Fibroblast of skin of right biceps (primary cell): ENCODE data around the gene PARP3.
A peak's percentile ranks its signal among the peaks of the same experiment; 100 is the strongest.
"Not testable (repeated sequence)": the region's sequence is repeated elsewhere in the genome, so short reads cannot be mapped to it uniquely, and the experiment has no call there.

Experiments
- DNase-seq: peaks from one replicate; pipeline ENCODE4 v3.0.0-alpha.2; 2013

The PARP3 gene

DNA sequence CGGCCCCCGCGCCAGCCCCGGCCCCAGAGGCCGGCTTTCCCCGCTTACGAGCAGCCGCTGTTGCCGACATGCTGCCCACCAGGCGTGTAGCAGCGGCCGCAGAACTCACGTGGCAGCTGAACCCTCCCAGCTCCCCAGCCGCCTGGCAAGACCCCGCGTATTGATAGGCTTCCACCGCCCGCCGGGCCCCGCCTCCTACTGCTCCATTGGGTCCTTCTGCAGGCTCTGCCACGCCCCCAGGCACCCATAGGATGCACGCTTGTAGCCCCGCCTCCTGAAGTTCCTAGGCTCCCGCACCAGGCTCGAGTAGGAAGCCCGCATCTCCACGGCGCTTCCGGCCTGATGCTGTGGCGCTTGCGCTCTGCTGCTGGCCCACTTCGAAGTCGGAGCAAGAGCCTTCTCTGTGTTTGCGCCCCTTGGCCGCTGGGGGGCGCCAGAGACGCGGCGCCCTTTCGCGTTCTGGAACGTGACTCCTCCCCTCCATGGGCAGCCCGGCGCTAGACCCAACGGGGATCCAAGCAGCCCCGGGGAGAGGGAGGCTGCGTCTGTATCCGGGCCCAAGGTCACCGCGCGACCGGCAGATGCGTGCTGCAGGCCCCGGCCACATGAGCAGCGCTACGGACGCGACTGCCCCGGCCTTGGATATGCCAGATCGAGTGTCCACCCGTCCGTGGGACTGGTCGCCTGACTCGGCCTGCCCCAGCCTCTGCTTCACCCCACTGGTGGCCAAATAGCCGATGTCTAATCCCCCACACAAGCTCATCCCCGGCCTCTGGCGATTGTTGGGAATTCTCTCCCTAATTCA is at the start of gene PARP3, which contains the start of gene RRP9:
Gene PARP3 (plus strand): TSS at position 566 of the 805 bp plus-strand sequence. CDS start 993 bp downstream, outside the sequence.
Gene RRP9 (minus strand): TSS at position 107 of the 805 bp plus-strand sequence. CDS start 37 bp downstream, at position 70.
- peak; percentile 100 for DNase-seq

GRCh38 chr3:51894391-51894790 is 47.8 kb upstream of the PARP3 start:
- DNase-seq: no peak

DNA sequence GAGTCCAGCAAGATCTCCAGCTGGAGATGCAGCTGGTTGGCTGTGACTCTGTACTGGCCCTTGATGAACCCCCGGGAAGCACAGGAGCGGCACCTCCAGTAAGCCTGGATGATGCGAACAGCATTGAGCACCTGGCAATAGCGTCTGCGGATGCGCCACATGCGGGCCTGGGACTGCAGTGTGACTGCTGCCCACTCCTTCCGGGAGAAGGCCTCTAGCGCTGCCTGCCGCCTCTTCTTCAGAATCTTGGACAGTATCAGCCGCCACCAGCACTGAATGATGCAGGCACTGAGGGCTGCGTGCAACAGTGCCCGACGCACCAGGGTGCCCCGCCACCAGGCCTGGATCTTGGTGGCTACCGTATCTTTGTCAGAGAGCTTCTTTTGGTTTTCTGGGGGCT is 47.2 kb upstream of the PARP3 start:
- DNase-seq: no peak

DNA sequence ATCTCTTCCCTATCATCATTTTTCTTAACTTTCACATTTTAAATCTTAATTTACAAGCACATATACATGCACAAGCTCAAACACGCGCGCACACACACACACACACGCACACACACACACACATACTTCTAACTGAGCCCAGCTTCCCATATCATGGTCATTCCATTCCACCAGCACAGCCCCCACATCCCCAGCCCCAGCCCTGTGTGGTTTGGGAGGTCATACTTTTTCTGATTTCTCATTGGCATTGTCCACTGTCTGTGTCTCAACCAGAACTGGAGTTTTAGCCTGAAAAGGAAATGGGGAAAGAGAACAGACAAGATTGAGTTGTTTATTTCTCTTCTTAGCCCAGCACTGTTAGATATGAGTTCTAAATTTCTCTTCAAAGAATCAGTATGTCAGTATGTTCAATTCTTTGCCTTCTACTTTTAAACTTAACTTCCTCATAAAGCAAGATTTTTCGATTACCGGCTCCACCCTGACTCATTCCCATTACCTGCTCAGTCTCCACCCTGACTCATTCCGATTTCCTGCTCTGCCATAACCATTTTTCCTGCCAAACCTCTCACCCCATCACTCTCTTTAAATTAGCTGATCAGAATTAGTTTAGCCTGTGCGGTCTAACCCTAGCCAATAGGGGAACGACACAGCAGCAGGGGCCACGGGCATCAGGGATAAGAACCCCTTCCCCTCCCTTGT is 45.4 kb upstream of the PARP3 start:
- peak; percentile 4 for DNase-seq

- DNase-seq: no peak
Measured at GRCh38 chr3:51897391-51897790, 44.8 kb upstream of the PARP3 start.

- not testable (repeated sequence) for DNase-seq
Measured at GRCh38 chr3:51900043-51900442, 42.1 kb upstream of the PARP3 start.

DNA sequence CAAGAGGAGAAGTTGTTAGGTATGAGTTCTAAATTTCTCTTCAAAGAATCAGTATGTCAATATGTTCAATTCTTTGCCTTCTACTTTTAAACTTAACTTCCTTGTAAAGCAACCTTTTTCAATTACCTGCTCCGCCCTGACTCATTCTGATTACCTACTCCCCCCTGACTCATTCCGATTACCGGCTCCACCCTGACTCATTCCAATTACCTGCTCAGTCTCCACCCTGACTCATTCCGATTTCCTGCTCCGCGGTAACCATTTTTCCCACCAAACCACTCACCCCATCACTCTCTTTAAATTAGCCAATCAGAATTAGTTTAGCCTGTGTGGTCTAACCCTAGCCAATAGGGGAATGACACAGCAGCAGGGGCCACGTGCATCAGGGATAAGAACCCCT is 39.8 kb upstream of the PARP3 start:
- peak; percentile 3 for DNase-seq

DNA sequence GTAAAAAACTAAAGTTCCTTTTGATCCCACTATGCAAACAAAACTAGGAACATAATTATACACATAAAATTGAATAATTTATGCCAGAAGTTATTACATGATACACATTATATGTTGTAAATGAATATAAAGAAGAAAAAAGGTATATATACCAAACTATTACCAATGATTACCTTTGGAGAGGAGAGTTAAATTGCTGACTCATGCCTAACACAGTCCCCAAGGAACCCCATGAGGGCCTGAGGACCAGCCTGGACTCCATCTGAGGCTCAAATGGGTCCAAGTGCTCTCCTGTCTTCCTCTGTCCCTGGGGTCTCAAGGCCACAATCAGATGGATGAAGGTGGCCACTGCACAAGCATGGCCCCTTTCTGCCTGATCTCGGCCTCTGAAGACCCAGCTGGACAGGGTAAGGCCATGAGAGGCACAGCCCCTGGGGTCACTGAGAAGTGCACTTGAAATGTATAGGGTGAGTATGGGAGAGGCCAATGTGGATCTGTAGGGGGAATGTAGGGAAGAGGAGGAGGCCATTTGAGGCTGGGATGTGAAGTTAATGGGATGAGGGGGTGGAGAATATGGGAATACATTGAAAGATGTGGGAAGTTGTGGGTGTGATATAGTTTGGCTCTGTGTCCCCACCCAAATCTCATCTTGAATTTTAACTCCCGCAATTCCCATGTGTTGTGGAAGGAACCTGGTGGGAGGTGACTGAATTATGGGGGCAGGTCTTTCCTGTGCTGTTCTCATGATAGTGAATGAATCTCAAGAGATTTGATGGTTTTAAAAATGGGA is 37.9 kb upstream of the PARP3 start:
- no peak for DNase-seq

GRCh38 chr3:51908026-51908425 is 34.1 kb upstream of the PARP3 start:
- DNase-seq: no peak

- DNase-seq: no peak
Measured at GRCh38 chr3:51916418-51916817, 25.7 kb upstream of the PARP3 start.

GRCh38 chr3:51921081-51921578 is 21.0 kb upstream of the PARP3 start:
- DNase-seq: no peak

DNA sequence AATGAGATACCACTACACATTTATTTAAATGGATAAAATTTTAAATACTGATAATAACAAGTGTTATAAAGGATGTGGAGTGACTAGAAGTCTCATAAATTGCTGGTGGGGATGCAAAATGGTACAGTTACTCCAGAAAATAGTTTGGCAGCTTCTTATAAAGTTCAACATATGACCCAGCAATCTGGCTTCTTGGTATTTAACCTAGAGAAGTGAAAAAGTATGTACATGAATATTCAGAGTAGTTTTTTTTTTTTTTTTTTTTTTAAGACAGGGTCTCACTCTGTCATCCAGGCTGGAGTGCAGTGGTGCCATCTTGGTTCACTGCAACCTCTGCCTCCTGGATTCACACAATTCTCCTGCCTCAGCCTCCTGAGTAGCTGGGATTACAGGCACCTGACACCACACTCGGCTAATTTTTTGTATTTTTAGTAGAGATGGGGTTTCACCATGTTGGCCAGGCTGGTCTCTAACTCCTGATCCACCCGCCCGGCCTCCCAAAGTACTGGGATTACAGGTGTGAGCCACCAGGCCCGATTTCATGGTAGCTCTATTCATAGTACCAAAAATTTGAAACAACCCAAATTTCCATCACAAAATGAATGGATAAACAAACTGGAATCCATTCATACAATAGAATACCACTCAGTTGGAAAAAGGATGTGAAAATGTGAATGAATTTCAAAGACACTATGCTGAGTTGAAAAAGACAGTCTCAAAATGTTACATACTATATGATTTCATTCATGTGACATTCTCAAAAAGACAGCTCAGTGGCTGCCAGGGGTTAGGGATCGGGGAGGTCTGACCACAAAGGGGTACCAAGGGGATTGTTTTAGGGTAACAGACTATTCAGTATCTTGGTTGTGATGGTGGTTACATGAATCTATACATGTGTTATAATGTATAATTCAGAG is 14.8 kb upstream of the PARP3 start:
- no peak for DNase-seq

GRCh38 chr3:51928438-51928837 is 13.7 kb upstream of the PARP3 start:
- no peak for DNase-seq

DNA sequence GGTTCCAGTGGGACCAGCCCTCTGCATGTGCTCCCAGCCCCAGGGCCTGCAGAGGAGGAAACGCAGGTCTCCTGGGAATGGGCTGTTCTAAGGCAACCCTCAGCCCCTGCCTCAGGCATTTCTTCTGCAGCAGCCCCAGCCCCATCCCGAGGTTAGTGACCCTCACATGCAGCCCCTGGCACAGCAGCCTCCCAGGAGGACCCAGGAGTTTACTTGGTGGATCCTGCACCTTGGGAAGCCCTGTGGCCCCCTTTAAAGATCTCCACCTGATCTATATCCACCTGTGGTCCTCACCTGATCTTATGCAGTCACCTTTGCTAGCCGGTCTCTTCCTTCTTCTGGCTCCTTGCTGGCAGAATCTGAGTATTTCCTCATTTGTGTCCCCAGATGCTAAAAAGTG is 13.2 kb upstream of the PARP3 start:
- not testable (repeated sequence) for DNase-seq

GRCh38 chr3:51929420-51930003 is 12.7 kb upstream of the PARP3 start:
- DNase-seq: no peak

DNA sequence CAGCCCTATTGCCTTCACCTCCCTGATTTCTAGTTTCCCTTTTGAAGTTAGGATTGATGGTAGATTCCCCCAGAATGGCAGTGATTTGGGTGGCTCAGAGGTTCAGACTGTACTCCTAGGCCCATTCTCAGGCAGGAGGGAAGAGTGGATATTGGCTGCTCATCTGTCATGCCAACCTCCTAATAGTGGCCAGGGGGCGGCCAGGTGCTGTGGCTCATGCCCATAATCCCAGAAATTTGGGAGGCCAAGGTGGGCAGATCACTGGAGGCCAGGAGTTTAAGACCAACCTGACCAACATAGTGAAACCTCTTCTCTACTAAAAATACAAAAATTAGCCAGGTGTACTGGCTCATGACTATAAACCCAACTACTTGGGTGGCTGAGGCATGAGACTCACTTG is 11.7 kb upstream of the PARP3 start:
- no peak for DNase-seq

- no peak for DNase-seq
Measured at GRCh38 chr3:51931756-51932155, 10.4 kb upstream of the PARP3 start.

DNA sequence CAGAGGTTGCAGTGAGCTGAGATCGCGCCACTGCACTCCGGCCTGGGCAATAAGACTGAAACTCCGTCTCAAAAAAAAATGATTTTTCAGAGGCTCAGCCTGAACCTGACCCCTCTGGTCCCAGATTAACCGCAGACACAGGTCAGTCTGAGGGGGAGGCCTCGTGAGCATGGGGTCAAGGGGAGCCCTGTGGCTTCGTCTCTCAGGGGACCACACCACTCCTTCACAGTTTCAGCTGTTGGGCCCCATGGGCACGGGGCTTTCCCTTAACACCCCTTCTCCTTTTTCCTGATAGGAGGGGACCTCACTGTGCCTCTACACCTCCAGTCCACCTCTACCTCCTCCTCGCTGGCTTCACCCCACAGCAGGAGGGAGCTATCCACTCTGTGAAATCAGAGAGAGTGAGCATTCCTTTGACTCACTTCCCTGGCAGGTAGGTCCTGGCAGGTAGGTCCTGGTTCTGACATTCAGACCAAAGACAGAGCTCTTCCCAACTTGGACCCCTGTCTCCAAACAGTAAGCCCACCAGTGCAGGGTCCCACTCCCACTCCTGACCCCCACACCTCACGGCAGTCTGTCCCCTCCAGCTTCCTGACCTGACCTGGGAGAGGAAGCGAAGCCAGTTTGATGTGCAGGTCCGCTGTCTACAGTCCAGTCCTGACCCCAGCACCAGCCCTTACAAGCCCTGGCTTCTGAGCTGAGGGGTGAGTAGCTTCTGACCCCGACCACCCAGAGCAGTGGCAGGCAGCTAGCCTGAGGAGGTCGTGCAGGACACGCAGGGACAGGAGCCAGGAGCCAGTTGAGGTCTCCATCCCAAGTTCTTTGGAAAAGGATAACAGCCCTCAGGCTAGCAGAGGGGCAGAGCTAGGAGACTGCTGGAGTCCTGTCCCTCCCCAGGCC is 9.4 kb upstream of the PARP3 start:
- no peak for DNase-seq

- no peak for DNase-seq
Measured at GRCh38 chr3:51933471-51934138, 8.6 kb upstream of the PARP3 start.
